Body of pancreas (tissue), 4 donors: ENCODE data around the gene FBRS.

Experiments used
- POLR2A ChIP-seq, 3 donors: fragments of 450-650 bp; IDR thresholded peaks; one replicate each; pipeline ENCODE4 v1.6.1; 2016; ENCODE audit warnings: antibody characterized with exemption in 3 of 3, mild to moderate bottlenecking in 2 of 3
- TF ChIP-seq, protein P1 (sequence below), 7 experiments: fragments of 450-650 bp in 4 of 7; fragments of 200-600 bp in 3 of 7; sonication (generic) in 3 of 7; IDR thresholded peaks; one replicate each; pipeline ENCODE4 v1.5.1; 2016 to 2019; ENCODE audit warnings: antibody characterized with exemption in 7 of 7

DNA sequence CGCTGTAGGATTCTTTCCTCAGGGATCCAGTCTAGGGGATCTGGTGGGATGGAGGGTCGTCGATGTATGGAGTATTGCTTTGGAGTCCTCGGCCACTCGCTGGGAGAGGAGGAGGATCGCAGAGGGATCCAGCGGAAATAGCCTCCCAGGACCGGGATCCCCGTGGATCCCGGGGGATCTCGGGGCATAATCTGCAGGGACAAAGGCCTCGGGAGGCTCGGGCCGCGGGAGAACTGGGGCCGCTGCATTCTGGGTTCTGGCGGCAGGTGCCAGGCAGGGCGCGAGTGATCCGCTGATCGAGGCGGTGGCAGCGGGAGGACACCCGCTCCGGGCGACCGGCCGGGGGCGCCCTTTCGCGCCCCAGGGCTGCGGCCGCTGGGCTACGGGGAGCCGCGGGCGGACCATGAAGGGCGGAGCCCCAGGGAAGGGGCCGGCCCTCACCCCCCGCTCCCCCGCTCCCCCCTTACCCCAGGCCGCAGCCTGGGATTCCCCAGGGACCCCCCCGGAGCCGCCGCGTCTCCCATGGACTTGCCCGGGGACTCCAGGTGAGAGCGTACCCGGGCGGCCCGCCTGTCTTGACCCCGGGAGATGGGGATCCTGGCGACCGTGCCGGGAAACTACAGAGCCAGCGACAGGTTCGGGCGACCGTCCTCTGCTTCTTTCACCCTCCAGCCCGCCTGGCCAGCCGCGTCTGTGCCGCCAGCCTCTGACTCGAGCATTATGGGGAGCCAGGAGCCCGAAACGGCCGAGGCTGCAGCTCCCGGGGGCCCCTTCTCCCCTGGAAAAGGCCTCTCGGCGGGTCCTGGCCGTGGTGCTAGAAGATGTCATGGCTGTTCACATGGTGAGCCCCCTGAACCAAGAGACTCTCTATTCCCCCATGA lies 6.9 kb upstream of the FBRS start:
- TF ChIP-seq POLR2A (IDR thresholded peaks at IDR 0.05): peak; percentile 6 to 60 (median 48)
- TF ChIP-seq, protein P1, sequence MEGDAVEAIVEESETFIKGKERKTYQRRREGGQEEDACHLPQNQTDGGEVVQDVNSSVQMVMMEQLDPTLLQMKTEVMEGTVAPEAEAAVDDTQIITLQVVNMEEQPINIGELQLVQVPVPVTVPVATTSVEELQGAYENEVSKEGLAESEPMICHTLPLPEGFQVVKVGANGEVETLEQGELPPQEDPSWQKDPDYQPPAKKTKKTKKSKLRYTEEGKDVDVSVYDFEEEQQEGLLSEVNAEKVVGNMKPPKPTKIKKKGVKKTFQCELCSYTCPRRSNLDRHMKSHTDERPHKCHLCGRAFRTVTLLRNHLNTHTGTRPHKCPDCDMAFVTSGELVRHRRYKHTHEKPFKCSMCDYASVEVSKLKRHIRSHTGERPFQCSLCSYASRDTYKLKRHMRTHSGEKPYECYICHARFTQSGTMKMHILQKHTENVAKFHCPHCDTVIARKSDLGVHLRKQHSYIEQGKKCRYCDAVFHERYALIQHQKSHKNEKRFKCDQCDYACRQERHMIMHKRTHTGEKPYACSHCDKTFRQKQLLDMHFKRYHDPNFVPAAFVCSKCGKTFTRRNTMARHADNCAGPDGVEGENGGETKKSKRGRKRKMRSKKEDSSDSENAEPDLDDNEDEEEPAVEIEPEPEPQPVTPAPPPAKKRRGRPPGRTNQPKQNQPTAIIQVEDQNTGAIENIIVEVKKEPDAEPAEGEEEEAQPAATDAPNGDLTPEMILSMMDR (IDR thresholded peaks at IDR 0.05): peak; percentile 58 to 80 (median 62)
